DMS114 treated with DMSO at 0.1 percent for 48 hours (cell line): ENCODE results near the gene RNLS.

Experiments used
- DNase-seq: peaks from one replicate; lab custom pipeline; 2025; ENCODE audit not compliant: unreplicated experiment; lab: John Stamatoyannopoulos, UW

Gene RNLS

GRCh38 chr10:88270061-88270808 is 312.9 kb downstream of the RNLS start:
- no peak for DNase-seq

GRCh38 chr10:88262591-88263234 is 320.4 kb downstream of the RNLS start:
- no peak for DNase-seq

- DNase-seq, result no peak
These were observed 322.0 kb downstream of the RNLS start for GRCh38 chr10:88261152-88261551.

GRCh38 chr10:88260329-88261051 is 322.6 kb downstream of the RNLS start:
- no peak for DNase-seq

GRCh38 chr10:88259381-88259780 is 323.7 kb downstream of the RNLS start:
- DNase-seq, result no peak

GRCh38 chr10:88256886-88257285 is 326.2 kb downstream of the RNLS start:
- no peak for DNase-seq

- no peak for DNase-seq
These were observed 327.0 kb downstream of the RNLS start for GRCh38 chr10:88256013-88256680.

GRCh38 chr10:88254091-88254490 is 329.0 kb downstream of the RNLS start:
- DNase-seq, result no peak

GRCh38 chr10:88253622-88254021 is 329.5 kb downstream of the RNLS start:
- DNase-seq, result no peak

GRCh38 chr10:88253128-88253527 is 330.0 kb downstream of the RNLS start:
- no peak for DNase-seq

- DNase-seq, result no peak
These were observed 333.7 kb downstream of the RNLS start for GRCh38 chr10:88249450-88249849.

- DNase-seq, result no peak
These were observed 336.4 kb downstream of the RNLS start for GRCh38 chr10:88246675-88247074.

GRCh38 chr10:88245974-88246511 is 337.1 kb downstream of the RNLS start:
- DNase-seq, result no peak

- DNase-seq, result no peak
These were observed 338.1 kb downstream of the RNLS start for GRCh38 chr10:88244781-88245625.

GRCh38 chr10:88243836-88244730 is 339.0 kb downstream of the RNLS start:
- DNase-seq, result no peak

GRCh38 chr10:88243202-88243744 is 339.8 kb downstream of the RNLS start:
- DNase-seq, result no peak

- no peak for DNase-seq
These were observed 341.6 kb downstream of the RNLS start for GRCh38 chr10:88241501-88241900.

GRCh38 chr10:88239212-88239611 is 343.9 kb downstream of the RNLS start:
- no peak for DNase-seq

GRCh38 chr10:88238615-88238914 is 344.6 kb downstream of the RNLS start:
- no peak for DNase-seq
